Mesothelial cell of epicardium (in vitro differentiated cells): ENCODE measurements around the gene CGRRF1. TPM values are rescaled to one million over a fixed set of nuclear protein-coding genes. Genes with fewer than 3 reads are reported as not detected.

Experiments used
- DNase-seq, 2 experiments: peaks; one replicate each; pipeline ENCODE4 v3.0.0; 2021; ENCODE audit warnings: low spot score in 2 of 2; ENCODE audit not compliant: unreplicated experiment in 2 of 2
- H3K27ac Mint-ChIP-seq: 2 replicates; pipeline ENCODE4 v1.8.0; 2021; ENCODE audit warnings: mixed read lengths
- H3K27me3 Mint-ChIP-seq: 2 replicates; pipeline ENCODE4 v1.8.0; 2021; ENCODE audit warnings: low read depth, mixed read lengths
- H3K36me3 Mint-ChIP-seq: 2 replicates; pipeline ENCODE4 v1.8.0; 2021; ENCODE audit warnings: mixed read lengths
- H3K4me1 Mint-ChIP-seq: 2 replicates; pipeline ENCODE4 v1.8.0; 2021; ENCODE audit warnings: mixed read lengths
- H3K4me3 Mint-ChIP-seq: 2 replicates; pipeline ENCODE4 v1.8.0; 2021; ENCODE audit warnings: mild to moderate bottlenecking, moderate library complexity, mixed read lengths
- H3K9me3 Mint-ChIP-seq: 2 replicates; pipeline ENCODE4 v1.8.0; 2021; ENCODE audit warnings: mixed read lengths
- total RNA-seq: library from RNA; stranded (reverse); gene quantifications from 3 replicates; pipeline ENCODE4 v1.2.1, GENCODE V29; 2021
- TF ChIP-seq, protein P1 (sequence below): fragments of 200-600 bp; sonication (generic); IDR thresholded peaks from one replicate; pipeline ENCODE4 v1.5.0; 2021; ENCODE audit warnings: antibody characterized with exemption; ENCODE audit not compliant: unreplicated experiment

The CGRRF1 gene
- total RNA-seq, 1 donor from 2014 or later = 17.1 TPM

DNA sequence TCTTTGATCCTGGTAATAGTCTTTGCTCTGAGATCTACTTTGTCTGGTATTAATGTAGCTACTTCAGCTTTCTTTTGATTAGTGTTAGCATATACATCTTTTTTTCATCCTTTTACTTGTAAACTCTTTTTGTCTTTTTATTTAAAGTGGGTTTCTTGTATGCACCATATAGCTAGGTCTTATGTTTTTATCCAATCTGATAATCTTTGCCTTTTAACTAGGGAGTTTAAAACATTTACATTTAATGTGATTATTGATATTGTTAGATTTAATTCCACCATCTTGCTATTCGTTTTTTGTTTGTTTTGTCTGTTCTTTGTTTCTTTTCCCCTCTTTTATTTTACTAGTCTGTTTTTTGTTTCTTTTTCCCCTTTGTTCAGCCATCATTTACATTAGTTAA is 6.0 kb downstream of the CGRRF1 start:
- no peak for DNase-seq
- Mint-ChIP-seq H3K9me3 (peaks cover 33% of the 10 kb centered on the region), H3K36me3 (peaks cover 51% of the 10 kb centered on the region), H3K4me3 (no peak overlapping the region), H3K27me3 (no peaks in the 10 kb centered on the region), H3K4me1 (peaks cover 8% of the 10 kb centered on the region), H3K27ac (no peak overlapping the region)
- TF ChIP-seq, protein P1, sequence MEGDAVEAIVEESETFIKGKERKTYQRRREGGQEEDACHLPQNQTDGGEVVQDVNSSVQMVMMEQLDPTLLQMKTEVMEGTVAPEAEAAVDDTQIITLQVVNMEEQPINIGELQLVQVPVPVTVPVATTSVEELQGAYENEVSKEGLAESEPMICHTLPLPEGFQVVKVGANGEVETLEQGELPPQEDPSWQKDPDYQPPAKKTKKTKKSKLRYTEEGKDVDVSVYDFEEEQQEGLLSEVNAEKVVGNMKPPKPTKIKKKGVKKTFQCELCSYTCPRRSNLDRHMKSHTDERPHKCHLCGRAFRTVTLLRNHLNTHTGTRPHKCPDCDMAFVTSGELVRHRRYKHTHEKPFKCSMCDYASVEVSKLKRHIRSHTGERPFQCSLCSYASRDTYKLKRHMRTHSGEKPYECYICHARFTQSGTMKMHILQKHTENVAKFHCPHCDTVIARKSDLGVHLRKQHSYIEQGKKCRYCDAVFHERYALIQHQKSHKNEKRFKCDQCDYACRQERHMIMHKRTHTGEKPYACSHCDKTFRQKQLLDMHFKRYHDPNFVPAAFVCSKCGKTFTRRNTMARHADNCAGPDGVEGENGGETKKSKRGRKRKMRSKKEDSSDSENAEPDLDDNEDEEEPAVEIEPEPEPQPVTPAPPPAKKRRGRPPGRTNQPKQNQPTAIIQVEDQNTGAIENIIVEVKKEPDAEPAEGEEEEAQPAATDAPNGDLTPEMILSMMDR = no peak

DNA sequence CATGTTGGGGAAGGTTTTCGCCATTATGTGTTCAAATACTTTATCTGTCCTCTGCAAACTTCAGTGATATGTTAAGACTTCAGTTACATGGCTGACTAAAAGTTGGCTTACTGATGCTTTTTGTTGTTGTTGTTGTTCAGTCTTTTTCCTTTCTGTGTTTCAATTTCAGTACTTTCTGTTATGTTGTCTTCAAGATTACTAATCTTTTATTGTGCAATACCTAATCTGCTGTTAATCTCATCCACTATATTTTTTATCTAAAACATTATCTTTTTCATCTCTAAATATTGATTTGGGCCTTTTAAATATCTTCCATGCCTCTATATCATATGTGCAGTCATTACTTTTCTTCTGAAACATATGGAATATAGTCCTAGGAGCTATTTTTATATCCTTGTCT is 7.0 kb downstream of the CGRRF1 start:
- DNase-seq = no peak
- Mint-ChIP-seq H3K9me3 (peaks cover 33% of the 10 kb centered on the region), H3K36me3 (peaks cover 51% of the 10 kb centered on the region), H3K4me1 (peaks cover 2% of the 10 kb centered on the region), H3K27me3 (no peaks in the 10 kb centered on the region), H3K27ac (no peak overlapping the region), H3K4me3 (no peak overlapping the region)
- TF ChIP-seq, protein P1 = no peak

DNA sequence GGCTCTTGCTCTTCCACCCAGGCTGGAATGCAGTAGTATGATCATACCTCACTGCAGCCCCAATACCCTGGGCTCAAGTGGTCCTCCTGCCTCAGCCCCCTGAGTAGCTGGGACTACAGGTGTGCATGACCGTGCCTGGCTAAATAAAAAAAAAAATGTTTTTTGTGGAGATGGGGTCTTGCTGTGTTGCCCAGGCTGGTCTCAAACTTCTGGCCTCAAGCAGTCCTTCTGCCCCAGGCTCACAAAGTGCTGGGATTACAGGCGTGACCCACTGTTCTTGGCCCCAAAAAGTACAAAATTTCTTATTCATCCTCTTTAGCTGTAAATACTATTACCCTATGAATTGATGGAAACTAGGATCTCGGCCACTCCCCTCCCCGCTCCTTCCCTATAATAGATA is 14.7 kb downstream of the CGRRF1 start:
- no peak for DNase-seq
- Mint-ChIP-seq H3K27me3 (no peaks in the 10 kb centered on the region), H3K4me1 (no peaks in the 10 kb centered on the region), H3K4me3 (no peak overlapping the region), H3K36me3 (peaks cover 32% of the 10 kb centered on the region), H3K27ac (no peak overlapping the region), H3K9me3 (peaks cover 4% of the 10 kb centered on the region)
- TF ChIP-seq, protein P1 = no peak

DNA sequence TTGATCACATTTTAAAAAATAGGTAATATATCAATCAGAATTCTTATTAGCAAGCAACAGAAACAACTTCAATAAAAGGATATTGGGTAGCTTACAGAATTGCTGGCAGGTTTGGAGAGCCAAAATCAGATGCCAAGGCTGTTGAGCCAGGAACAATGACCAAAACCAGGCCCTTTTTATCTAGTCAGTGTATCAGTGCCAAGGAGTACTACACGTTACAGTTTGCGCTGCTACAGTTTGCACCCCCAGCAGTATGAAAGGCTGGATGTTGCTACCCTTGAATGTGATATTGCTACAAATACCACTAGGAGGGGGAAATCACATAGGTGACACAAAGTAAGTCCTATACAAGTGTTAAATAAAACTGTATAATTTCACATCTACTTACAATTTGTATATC is 19.3 kb downstream of the CGRRF1 start:
- Mint-ChIP-seq H3K4me1 (peaks cover 2% of the 10 kb centered on the region), H3K27me3 (no peaks in the 10 kb centered on the region), H3K9me3 (no peaks in the 10 kb centered on the region), H3K36me3 (peaks cover 12% of the 10 kb centered on the region), H3K4me3 (no peak overlapping the region), H3K27ac (no peak overlapping the region)
- TF ChIP-seq, protein P1 = no peak
- no peak for DNase-seq

DNA sequence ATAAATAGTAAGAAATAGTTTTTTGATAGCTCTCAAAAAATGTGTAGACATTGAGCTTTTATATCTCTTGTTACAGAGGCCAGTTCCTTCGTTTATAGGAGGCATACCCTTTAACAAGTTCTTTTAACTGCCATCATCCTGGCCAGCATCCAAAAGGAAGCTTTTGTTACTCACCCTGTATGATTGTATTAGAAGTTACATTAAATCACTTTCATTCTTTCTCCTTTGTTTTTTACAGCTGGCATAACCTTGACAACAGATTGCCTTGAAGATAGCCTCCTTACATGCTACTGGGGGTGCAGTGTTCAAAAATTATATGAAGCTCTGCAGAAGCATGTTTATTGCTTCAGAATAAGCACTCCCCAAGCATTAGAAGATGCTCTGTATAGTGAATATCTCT is 20.1 kb downstream of the CGRRF1 start:
- no peaks in the 10 kb centered on the region for H3K27me3 Mint-ChIP-seq
- TF ChIP-seq, protein P1 = no peak
- H3K4me3 Mint-ChIP-seq = no peak overlapping the region
- peaks cover 2% of the 10 kb centered on the region for H3K4me1 Mint-ChIP-seq
- H3K27ac Mint-ChIP-seq = no peak overlapping the region
- DNase-seq = no peak
- no peaks in the 10 kb centered on the region for H3K9me3 Mint-ChIP-seq
- H3K36me3 Mint-ChIP-seq = peaks cover 7% of the 10 kb centered on the region
